ENCODE measurements around the gene MGMT.
A peak's percentile ranks its signal among the peaks of the same experiment; 100 is the strongest.

Gene MGMT

GRCh38 chr10:129713659-129714265 lies 246.7 kb downstream of the MGMT start:
- no peak for TF ChIP-seq SPI1 (IDR thresholded peaks at IDR 0.05; ENCODE audit: borderline replicate concordance, low read depth)
- TF ChIP-seq GABPA (IDR thresholded peaks at IDR 0.05; ENCODE audit: low read depth): no peak
- no peak for TF ChIP-seq REST (IDR thresholded peaks at IDR 0.05; ENCODE audit: insufficient replicate concordance, low read depth)
- TF ChIP-seq CTCF (IDR thresholded peaks at IDR 0.05; ENCODE audit: insufficient read depth, low read length): no peak
- TF ChIP-seq POLR2AphosphoS5 (IDR thresholded peaks at IDR 0.05; ENCODE audit: low read depth): no peak
- Histone ChIP-seq H3K4me3 (replicated peaks; ENCODE audit: insufficient read depth, low read length) (no peak overlapping the region), H3K27me3 (ENCODE audit: insufficient read depth, poor library complexity, severe bottlenecking) (no peaks in the 10 kb centered on the region), H3K27ac (replicated peaks) (no peak overlapping the region)
- no peak for DNase-seq (ENCODE audit: low read depth in 1 of 2, low spot score in 1 of 2)

- no peak for TF ChIP-seq REST (IDR thresholded peaks at IDR 0.05; ENCODE audit: insufficient replicate concordance, low read depth)
- TF ChIP-seq CTCF (IDR thresholded peaks at IDR 0.05; ENCODE audit: insufficient read depth, low read length): no peak
- no peak for TF ChIP-seq POLR2AphosphoS5 (IDR thresholded peaks at IDR 0.05; ENCODE audit: low read depth)
- no peak for TF ChIP-seq GABPA (IDR thresholded peaks at IDR 0.05; ENCODE audit: low read depth)
- no peak for TF ChIP-seq SPI1 (IDR thresholded peaks at IDR 0.05; ENCODE audit: borderline replicate concordance, low read depth)
- Histone ChIP-seq H3K4me3 (replicated peaks; ENCODE audit: insufficient read depth, low read length) (no peak overlapping the region), H3K27me3 (ENCODE audit: insufficient read depth, poor library complexity, severe bottlenecking) (no peaks in the 10 kb centered on the region), H3K27ac (replicated peaks) (no peak overlapping the region)
- no peak for DNase-seq (ENCODE audit: low read depth in 1 of 2, low spot score in 1 of 2)
Observed at GRCh38 chr10:129715805-129716204, 248.8 kb downstream of the MGMT start.

GRCh38 chr10:129716211-129716681 lies 249.2 kb downstream of the MGMT start:
- peak; percentile 15 to 18 for DNase-seq (ENCODE audit: low read depth in 1 of 2, low spot score in 1 of 2)
- H3K27me3 ChIP-seq (ENCODE audit: insufficient read depth, poor library complexity, severe bottlenecking): no peaks in the 10 kb centered on the region
- H3K27ac ChIP-seq (replicated peaks): no peak overlapping the region
- no peak overlapping the region for H3K4me3 ChIP-seq (replicated peaks; ENCODE audit: insufficient read depth, low read length)
- TF ChIP-seq SPI1 (IDR thresholded peaks at IDR 0.05; ENCODE audit: borderline replicate concordance, low read depth) (peak; percentile 66), CTCF (IDR thresholded peaks at IDR 0.05; ENCODE audit: insufficient read depth, low read length) (no peak)

- H3K27ac ChIP-seq (replicated peaks): no peak overlapping the region
- H3K27me3 ChIP-seq (ENCODE audit: insufficient read depth, poor library complexity, severe bottlenecking): no peaks in the 10 kb centered on the region
- no peak overlapping the region for H3K4me3 ChIP-seq (replicated peaks; ENCODE audit: insufficient read depth, low read length)
- TF ChIP-seq REST (IDR thresholded peaks at IDR 0.05; ENCODE audit: insufficient replicate concordance, low read depth) (no peak), CTCF (IDR thresholded peaks at IDR 0.05; ENCODE audit: insufficient read depth, low read length) (no peak), SPI1 (IDR thresholded peaks at IDR 0.05; ENCODE audit: borderline replicate concordance, low read depth) (no peak), POLR2AphosphoS5 (IDR thresholded peaks at IDR 0.05; ENCODE audit: low read depth) (no peak), GABPA (IDR thresholded peaks at IDR 0.05; ENCODE audit: low read depth) (no peak)
- DNase-seq (ENCODE audit: low read depth in 1 of 2, low spot score in 1 of 2): no peak
Observed at GRCh38 chr10:129716881-129717280, 249.8 kb downstream of the MGMT start.
